ENCODE results near the gene ILRUN. TPM values are rescaled to one million over a fixed set of nuclear protein-coding genes. Genes with fewer than 3 reads are reported as not detected.

ILRUN gene
- total RNA-seq, 3 donors from 2014 or later = 45.1 to 87.6 (median 51.1) TPM

DNA sequence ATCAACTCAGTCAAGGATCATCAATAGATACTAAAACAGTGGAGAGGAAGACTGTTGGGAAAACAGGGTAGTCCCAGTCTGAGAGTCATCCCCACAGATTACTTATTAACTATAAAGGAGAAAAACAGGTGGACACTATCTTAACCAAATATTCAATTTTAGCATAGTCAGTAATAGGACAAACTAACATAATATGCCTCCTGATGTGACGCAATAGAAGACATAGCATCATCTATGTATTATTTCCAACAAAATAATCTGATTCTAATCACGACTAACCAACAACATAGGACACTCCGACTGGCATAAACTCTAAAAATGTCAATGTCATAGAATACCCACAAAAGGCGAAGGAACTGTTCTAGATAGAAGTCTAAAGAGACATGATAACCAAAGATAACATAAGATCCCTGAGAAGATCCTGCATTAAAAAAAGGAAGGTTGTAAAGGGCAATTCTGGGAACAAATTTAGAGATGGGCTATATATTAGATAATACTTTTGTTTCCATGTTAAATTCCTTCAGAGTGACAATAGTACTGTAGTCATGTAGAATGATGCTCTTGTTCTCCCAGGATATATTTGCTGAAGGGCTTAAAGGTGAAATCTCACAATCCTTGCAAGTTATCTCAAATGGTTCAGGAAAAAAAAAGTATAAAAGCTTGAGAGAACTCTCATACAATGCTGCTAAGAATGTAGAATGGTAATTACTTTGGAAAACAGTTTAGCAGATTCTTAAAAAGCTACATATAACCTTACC, 28.9 kb downstream of the ILRUN start:
- DNase-seq = no peak
- intact Hi-C loops (cut with DNase I, micrococcal nuclease) = no loop called here
- ATAC-seq = no peak

DNA sequence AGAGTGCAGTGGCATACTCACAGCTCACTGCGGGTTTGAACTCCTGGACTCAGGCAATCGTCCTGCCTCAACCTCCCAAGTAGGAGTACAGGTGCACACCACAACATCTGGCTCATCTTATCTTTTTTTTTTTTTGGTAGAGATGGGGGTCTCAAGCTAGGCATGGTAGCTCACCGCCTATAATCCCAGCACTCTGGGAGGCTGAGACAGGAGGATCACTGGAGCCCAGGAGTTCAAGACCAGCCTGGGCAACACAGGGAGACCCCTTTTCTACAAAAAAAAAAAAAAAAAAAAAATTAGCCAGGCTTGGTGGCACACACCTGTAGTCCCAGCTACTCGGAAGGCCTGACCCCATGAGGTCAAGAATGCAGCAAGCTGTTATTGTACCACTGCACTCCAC, 31.5 kb downstream of the ILRUN start:
- TF ChIP-seq, protein P1, sequence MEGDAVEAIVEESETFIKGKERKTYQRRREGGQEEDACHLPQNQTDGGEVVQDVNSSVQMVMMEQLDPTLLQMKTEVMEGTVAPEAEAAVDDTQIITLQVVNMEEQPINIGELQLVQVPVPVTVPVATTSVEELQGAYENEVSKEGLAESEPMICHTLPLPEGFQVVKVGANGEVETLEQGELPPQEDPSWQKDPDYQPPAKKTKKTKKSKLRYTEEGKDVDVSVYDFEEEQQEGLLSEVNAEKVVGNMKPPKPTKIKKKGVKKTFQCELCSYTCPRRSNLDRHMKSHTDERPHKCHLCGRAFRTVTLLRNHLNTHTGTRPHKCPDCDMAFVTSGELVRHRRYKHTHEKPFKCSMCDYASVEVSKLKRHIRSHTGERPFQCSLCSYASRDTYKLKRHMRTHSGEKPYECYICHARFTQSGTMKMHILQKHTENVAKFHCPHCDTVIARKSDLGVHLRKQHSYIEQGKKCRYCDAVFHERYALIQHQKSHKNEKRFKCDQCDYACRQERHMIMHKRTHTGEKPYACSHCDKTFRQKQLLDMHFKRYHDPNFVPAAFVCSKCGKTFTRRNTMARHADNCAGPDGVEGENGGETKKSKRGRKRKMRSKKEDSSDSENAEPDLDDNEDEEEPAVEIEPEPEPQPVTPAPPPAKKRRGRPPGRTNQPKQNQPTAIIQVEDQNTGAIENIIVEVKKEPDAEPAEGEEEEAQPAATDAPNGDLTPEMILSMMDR (IDR thresholded peaks at IDR 0.05) = no peak
- H3K9me3 ChIP-seq = no peaks in the 10 kb centered on the region
- intact Hi-C loops (cut with DNase I, micrococcal nuclease) = no loop called here
- no peaks in the 10 kb centered on the region for H3K36me3 ChIP-seq (ENCODE audit: low read depth)
- DNase-seq = no peak
- peaks cover 8% of the 10 kb centered on the region for H3K4me1 ChIP-seq (ENCODE audit: low read depth)
- no peak overlapping the region for H3K4me3 ChIP-seq
- no peak for ATAC-seq

More for the DNA sequence above, 28.9 kb downstream of the ILRUN start:
- Histone ChIP-seq H3K36me3 (ENCODE audit: low read depth) (no peaks in the 10 kb centered on the region), H3K4me1 (ENCODE audit: low read depth) (peaks cover 16% of the 10 kb centered on the region), H3K9me3 (no peaks in the 10 kb centered on the region), H3K4me3 (no peak overlapping the region)
- TF ChIP-seq, protein P1 (IDR thresholded peaks at IDR 0.05) = no peak

DNA sequence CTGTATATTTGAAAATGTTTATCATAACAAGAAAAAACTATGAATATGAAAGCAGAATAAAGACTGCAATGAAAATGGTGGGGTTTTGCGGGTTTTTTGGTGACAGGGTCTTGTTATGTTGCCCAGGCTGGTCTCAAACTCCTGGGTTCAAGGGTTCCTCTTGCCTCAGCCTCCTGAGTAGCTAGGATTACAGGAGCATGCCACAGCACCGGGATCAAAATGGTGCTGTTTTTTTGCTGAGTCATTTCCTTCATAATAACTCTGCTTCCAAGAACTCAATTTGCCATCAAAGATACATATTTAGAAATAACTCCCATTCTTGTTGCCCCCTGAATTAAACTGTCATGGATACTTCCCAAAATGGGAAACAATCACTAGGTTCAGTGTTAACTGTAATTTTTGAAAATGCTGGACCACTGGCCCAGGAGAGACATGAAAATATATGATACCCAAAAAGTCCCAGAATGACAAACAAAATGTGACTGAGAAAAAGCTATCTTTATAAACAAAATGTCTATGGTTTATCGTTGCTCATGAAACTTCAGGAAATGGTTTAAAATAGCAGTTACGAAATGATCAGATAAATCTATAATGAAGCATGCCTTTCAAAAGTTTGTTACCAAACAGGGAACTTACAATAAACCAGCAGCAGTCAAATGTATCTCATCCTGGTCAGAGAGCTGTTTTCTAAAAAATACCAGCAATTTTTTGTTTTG, 32.2 kb downstream of the ILRUN start:
- H3K36me3 ChIP-seq (ENCODE audit: low read depth) = no peaks in the 10 kb centered on the region
- DNase-seq (no peak), ATAC-seq (no peak)
- no peaks in the 10 kb centered on the region for H3K9me3 ChIP-seq
- intact Hi-C loops (cut with DNase I, micrococcal nuclease) = no loop called here
- TF ChIP-seq, protein P1 (IDR thresholded peaks at IDR 0.05) = no peak
- no peak overlapping the region for H3K4me3 ChIP-seq
- peaks cover 8% of the 10 kb centered on the region for H3K4me1 ChIP-seq (ENCODE audit: low read depth)

DNA sequence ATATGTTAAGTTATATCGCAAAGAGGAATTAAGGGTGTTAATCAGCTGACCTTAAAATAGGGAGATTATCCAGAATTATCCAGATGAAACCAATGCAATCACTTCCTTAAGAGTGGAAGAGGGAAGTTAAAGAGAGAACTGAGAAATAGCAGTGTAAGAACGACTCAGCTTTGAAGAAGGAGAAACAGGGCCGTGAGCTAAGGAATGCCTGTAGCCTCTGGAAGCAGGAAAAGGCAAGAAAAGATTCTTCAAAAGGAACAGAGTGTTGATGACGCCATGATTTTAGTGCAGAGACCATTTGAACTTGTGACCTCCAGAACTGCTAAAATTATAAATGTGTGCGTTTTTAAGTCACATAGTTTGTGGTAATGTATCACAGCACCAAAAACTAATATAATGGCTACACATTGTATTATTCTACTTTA, 32.7 kb downstream of the ILRUN start:
- DNase-seq (no peak), ATAC-seq (peak; percentile 44)
- peaks cover 8% of the 10 kb centered on the region for H3K4me1 ChIP-seq (ENCODE audit: low read depth)
- no peaks in the 10 kb centered on the region for H3K36me3 ChIP-seq (ENCODE audit: low read depth)
- H3K9me3 ChIP-seq = no peaks in the 10 kb centered on the region
- intact Hi-C loops (cut with DNase I, micrococcal nuclease) = no loop called here
- no peak overlapping the region for H3K4me3 ChIP-seq
- TF ChIP-seq, protein P1 (IDR thresholded peaks at IDR 0.05) = no peak

DNA sequence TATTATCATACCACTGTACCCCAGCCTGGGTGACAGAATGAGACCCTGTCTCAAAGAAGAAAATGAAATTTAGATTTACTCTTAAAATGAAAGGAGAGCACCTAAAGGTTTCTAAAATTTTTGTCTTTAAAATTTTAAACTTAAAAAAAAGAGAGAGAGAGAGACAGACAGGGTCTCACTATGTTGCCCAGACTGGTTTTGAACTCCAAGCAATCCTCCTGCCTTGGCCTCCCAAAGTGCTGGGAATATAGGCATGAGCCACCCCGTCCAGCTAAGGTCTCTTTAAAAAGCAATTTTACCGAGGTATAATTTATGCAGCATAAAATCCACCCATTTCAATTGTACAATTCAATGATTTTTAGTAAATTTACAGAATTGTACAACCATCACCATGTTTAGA, 33.2 kb downstream of the ILRUN start:
- DNase-seq (no peak), ATAC-seq (no peak)
- TF ChIP-seq, protein P1 (IDR thresholded peaks at IDR 0.05) = no peak
- Histone ChIP-seq H3K4me1 (ENCODE audit: low read depth) (peaks cover 10% of the 10 kb centered on the region), H3K4me3 (no peak overlapping the region), H3K36me3 (ENCODE audit: low read depth) (no peaks in the 10 kb centered on the region), H3K9me3 (no peaks in the 10 kb centered on the region)
- intact Hi-C loops (cut with DNase I, micrococcal nuclease) = no loop called here
